ENCODE measurements around the gene ZHX3. TPM values are rescaled to one million over a fixed set of nuclear protein-coding genes. Genes with fewer than 3 reads are reported as not detected.
"Not testable (repeated sequence)": the region's sequence is repeated elsewhere in the genome, so short reads cannot be mapped to it uniquely, and the experiment has no call there.

ZHX3 gene
- total RNA-seq, 1 donor from 2014 or later: 33.2 TPM

GRCh38 chr20:41135187-41135887 lies 182.2 kb downstream of the ZHX3 start:
- intact Hi-C loops (cut with DNase I): loop anchor here (5.0 kb wide), 2 partner anchors 37 to 182 kb away; partner anchors contain the start of gene ZHX3
- no peak for DNase-seq (ENCODE audit: low spot score)

GRCh38 chr20:41134362-41135186 lies 183.0 kb downstream of the ZHX3 start:
- no peak for DNase-seq (ENCODE audit: low spot score)
- intact Hi-C loops (cut with DNase I): loop anchor here (5.0 kb wide), 2 partner anchors 38 to 183 kb away; partner anchors contain the start of gene ZHX3

GRCh38 chr20:41133709-41134361 lies 183.7 kb downstream of the ZHX3 start:
- intact Hi-C loops (cut with DNase I): no loop called here

GRCh38 chr20:41132388-41132775 lies 185.1 kb downstream of the ZHX3 start:
- not testable (repeated sequence) for DNase-seq (ENCODE audit: low spot score)

More at GRCh38 chr20:41133709-41134361, 183.7 kb downstream of the ZHX3 start:
- DNase-seq (ENCODE audit: low spot score): no peak

GRCh38 chr20:41131594-41132387 lies 185.7 kb downstream of the ZHX3 start:
- intact Hi-C loops (cut with DNase I): no loop called here
- DNase-seq (ENCODE audit: low spot score): no peak

More at GRCh38 chr20:41132388-41132775, 185.1 kb downstream of the ZHX3 start:
- intact Hi-C loops (cut with DNase I): not testable (repeated sequence)

Small RNA genes within 50 kb of the gene (microRNA-seq; reads per million reads assigned to microRNA genes)
- gene MIR6871: not detected

Other genes with a start within 250 kb of the ZHX3 start
- gene PLCG1, start 180.2 kb downstream of the ZHX3 start, total RNA-seq: 66.6 TPM
- 26.9 TPM for gene LPIN3, start 23.1 kb upstream of the ZHX3 start, total RNA-seq
- 0.51 TPM for gene EMILIN3, start 49.1 kb upstream of the ZHX3 start, total RNA-seq

All from cardiac septum (tissue), 1 donor.